Mesodermal cell (in vitro differentiated cells): Measurements from ENCODE around the gene SELENOM.
"Not testable (repeated sequence)": the region's sequence is repeated elsewhere in the genome, so short reads cannot be mapped to it uniquely, and the experiment has no call there.

Experiments
- H3K27ac ChIP-seq: 2 replicates; pipeline ENCODE4 v1.7.0; 2013; ENCODE audit warnings: mild to moderate bottlenecking, low read depth, low read length, moderate library complexity; ENCODE audit not compliant: severe bottlenecking
- H3K36me3 ChIP-seq: 2 replicates; pipeline ENCODE4 v1.7.1; 2013; ENCODE audit warnings: mild to moderate bottlenecking, low read length, moderate library complexity; ENCODE audit not compliant: control insufficient read depth, insufficient read depth
- H3K4me1 ChIP-seq: one replicate; pipeline ENCODE4 v1.7.1; 2013; ENCODE audit warnings: mild to moderate bottlenecking, low read length; ENCODE audit not compliant: insufficient read depth, control insufficient read depth, poor library complexity, severe bottlenecking
- H3K4me3 ChIP-seq: 2 replicates; pipeline ENCODE4 v1.7.0; 2013; ENCODE audit warnings: low read length, control low read depth, mild to moderate bottlenecking; ENCODE audit not compliant: insufficient read depth, poor library complexity, severe bottlenecking; ENCODE audit errors: extremely low read depth
- H3K9me3 ChIP-seq: 2 replicates; pipeline ENCODE4 v1.7.1; 2013; ENCODE audit warnings: mild to moderate bottlenecking, low read length, moderate library complexity; ENCODE audit not compliant: control insufficient read depth
- WGBS, 2 experiments: methylation state at CpG; one replicate each; pipeline ENCODE4 v1.1.5; 2013; ENCODE audit warnings: missing lambda C conversion rate in 2 of 2; ENCODE audit not compliant: insufficient coverage in 2 of 2; 5-methylcytosine and 5-hydroxymethylcytosine counted together

The SELENOM gene

GRCh38 chr22:31083377-31083768 lies 24.0 kb downstream of the SELENOM start:
- H3K36me3 ChIP-seq = peaks cover 22% of the 10 kb centered on the region
- H3K27ac ChIP-seq = no peak overlapping the region
- whole genome bisulfite sequencing, 2 experiments = 100% methylated on average over 3 of the region's 3 CpGs
- H3K4me3 ChIP-seq = no peak overlapping the region
- H3K9me3 ChIP-seq = no peaks in the 10 kb centered on the region
- H3K4me1 ChIP-seq = peaks cover 24% of the 10 kb centered on the region

GRCh38 chr22:31082606-31083376 lies 24.6 kb downstream of the SELENOM start:
- peaks cover 24% of the 10 kb centered on the region for H3K4me1 ChIP-seq
- 94 to 96% methylated on average over 8 to 11 of the region's 11 CpGs for WGBS, 2 experiments
- H3K9me3 ChIP-seq = no peaks in the 10 kb centered on the region
- H3K27ac ChIP-seq = no peak overlapping the region
- peaks cover 16% of the 10 kb centered on the region for H3K36me3 ChIP-seq
- H3K4me3 ChIP-seq = peak overlapping the region; percentile 60

- Histone ChIP-seq H3K4me3 (peak overlapping the region; percentile 60), H3K36me3 (peaks cover 13% of the 10 kb centered on the region), H3K9me3 (no peaks in the 10 kb centered on the region), H3K4me1 (peaks cover 24% of the 10 kb centered on the region), H3K27ac (no peak overlapping the region)
- 82 to 100% methylated on average over 1 to 4 of the region's 6 CpGs for WGBS, 2 experiments
These were observed 25.3 kb downstream of the SELENOM start for GRCh38 chr22:31081963-31082605.

DNA sequence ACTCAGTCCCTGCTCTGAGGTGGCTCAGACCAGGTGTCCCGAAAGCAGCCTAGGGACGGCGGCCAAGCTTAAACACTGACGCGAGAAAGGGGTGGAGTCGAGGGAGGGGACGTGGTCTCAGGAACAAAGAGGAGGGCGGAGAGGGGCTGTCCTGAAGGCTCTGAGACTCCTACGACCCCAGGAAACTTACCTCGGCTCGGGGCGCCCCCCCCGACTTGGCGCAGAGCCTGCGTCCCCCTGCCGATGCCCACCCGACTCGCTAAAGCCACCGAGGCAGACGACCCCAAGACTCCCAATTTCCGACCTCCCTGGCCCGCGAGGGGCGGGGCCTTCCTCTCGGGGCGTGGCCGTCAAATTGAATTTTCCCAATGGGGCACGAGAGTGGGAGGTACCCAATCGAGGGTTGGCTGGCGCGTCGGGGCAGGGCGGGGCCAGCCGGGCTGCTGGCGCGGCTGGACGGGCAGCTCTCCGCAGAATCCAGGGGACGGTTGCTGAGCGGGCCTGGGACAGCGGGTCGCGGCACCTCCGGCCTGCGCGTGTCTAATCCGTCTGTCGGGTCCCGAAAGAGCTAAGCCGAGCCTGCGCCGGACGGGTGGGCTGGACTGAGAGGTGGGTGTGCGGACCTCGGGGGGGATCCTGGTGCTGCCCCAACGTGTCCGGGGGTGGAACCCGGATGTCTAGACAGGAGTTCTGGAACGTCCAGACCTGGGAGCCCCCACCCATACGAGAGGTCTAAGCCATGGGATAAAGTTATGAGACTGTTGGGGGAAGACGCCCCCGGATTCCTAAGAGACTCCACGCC lies 26.3 kb downstream of the SELENOM start, which contains the start of gene SMTN:
Gene SMTN, plus strand, starts transcription at position 471 of the 802 bp plus-strand sequence. CDS start 1,941 bp downstream, outside the sequence.
- Histone ChIP-seq H3K27ac (peak within 1 kb of the TSS; percentile 93), H3K9me3 (no peaks in the 10 kb centered on the region), H3K4me1 (peaks cover 24% of the 10 kb centered on the region), H3K4me3 (peak within 1 kb of the TSS; percentile 60), H3K36me3 (peaks cover 13% of the 10 kb centered on the region)
- 1% methylated on average over 36 to 53 of the region's 63 CpGs for WGBS, 2 experiments

GRCh38 chr22:31080164-31080847 lies 27.1 kb downstream of the SELENOM start:
- H3K4me3 ChIP-seq = peak overlapping the region; percentile 60
- H3K36me3 ChIP-seq = peaks cover 13% of the 10 kb centered on the region
- 34 to 56% methylated on average over 2 to 4 of the region's 5 CpGs for WGBS, 2 experiments
- H3K27ac ChIP-seq = peak overlapping the region; percentile 93
- no peaks in the 10 kb centered on the region for H3K9me3 ChIP-seq
- peaks cover 17% of the 10 kb centered on the region for H3K4me1 ChIP-seq

- H3K4me1 ChIP-seq = peaks cover 14% of the 10 kb centered on the region
These were observed 28.2 kb downstream of the SELENOM start for GRCh38 chr22:31079095-31079642.

DNA sequence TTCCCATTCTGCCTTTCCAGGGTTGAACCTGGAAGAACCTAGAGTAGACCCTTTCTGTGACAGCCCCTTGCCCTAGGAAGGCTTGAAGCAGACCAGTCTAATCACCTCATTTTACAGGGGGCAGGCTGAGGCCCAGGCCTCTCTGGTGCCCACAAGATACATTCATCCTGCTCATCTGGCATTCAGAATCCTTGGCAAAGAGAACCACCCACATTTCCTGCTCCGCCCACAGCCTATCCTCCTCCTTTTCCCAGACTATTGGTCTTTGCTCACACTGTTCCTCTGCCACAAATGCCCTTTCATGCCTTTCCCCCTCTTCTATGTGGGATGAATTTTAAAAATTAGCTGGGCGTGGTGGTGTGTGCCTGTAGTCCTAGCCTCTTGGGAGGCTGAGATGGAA lies 29.0 kb downstream of the SELENOM start:
- not testable (repeated sequence) for H3K4me3 ChIP-seq, H3K27ac ChIP-seq
- WGBS, 2 experiments = 100% methylated on average over 1 of the region's 2 CpGs; no CpG with 5 or more reads in 1 of the 2 experiments

More at GRCh38 chr22:31079095-31079642, 28.2 kb downstream of the SELENOM start:
- Histone ChIP-seq H3K27ac (no peak overlapping the region), H3K9me3 (no peaks in the 10 kb centered on the region), H3K36me3 (peaks cover 12% of the 10 kb centered on the region), H3K4me3 (no peak overlapping the region)
- 90% methylated on average over 11 to 12 of the region's 12 CpGs for WGBS, 2 experiments

DNA sequence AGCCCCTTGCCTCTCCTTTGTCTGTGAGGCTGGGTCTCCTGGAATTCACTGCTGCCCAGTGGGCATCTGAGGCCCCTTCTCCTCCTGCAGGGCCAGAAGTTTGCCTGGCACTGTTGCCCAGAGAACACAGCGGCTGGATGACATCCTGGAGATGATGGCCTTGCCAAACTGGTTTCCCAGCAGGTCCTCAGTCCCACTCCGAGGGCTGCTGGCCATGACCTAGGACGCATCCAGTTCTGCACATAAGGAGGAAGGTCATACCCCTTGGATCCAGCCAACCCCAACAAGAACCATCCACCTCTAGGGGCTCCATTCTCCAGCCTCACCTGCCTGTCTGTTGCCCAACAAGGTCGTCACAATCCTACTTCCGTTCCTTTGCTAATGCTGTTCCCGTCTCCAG lies 29.7 kb downstream of the SELENOM start:
- Histone ChIP-seq H3K9me3 (no peaks in the 10 kb centered on the region), H3K4me3 (no peak overlapping the region), H3K36me3 (no peaks in the 10 kb centered on the region), H3K27ac (no peak overlapping the region), H3K4me1 (peaks cover 11% of the 10 kb centered on the region)
- 89 to 92% methylated on average over 3 to 5 of the region's 6 CpGs for WGBS, 2 experiments

More for the DNA sequence above, 29.0 kb downstream of the SELENOM start:
- peaks cover 14% of the 10 kb centered on the region for H3K4me1 ChIP-seq
- not testable (repeated sequence) for H3K36me3 ChIP-seq, H3K9me3 ChIP-seq

GRCh38 chr22:31075961-31076360 lies 31.4 kb downstream of the SELENOM start:
- no peaks in the 10 kb centered on the region for H3K9me3 ChIP-seq
- no peak overlapping the region for H3K27ac ChIP-seq
- H3K36me3 ChIP-seq = no peaks in the 10 kb centered on the region
- 89 to 90% methylated on average over 11 to 15 of the region's 15 CpGs for WGBS, 2 experiments
- no peaks in the 10 kb centered on the region for H3K4me1 ChIP-seq
- no peak overlapping the region for H3K4me3 ChIP-seq
